Measurements from ENCODE around the gene FOSL1. TPM values are rescaled to one million over a fixed set of nuclear protein-coding genes. Genes with fewer than 3 reads are reported as not detected.
A peak's percentile ranks its signal among the peaks of the same experiment; 100 is the strongest.

The FOSL1 gene
- total and polyA plus RNA-seq, 2 of the 13 experiments (the other 11 are each of a cell fraction or from before 2014, with no cell fraction given), result 4.0 to 4.1 TPM

GRCh38 chr11:65860278-65861164 lies 39.7 kb downstream of the FOSL1 start, which contains the start of gene MUS81 (continued):
- peak; percentile 67; the same call in 1 of the 2 replicates for TF ChIP-seq HMGXB3 (CRISPR knock-in tag; IDR thresholded peaks at IDR 0.05; ENCODE audit: borderline replicate concordance)
- peak; percentile 31; the same call in 1 of the 2 replicates for TF ChIP-seq NFIC (IDR thresholded peaks at IDR 0.05; ENCODE audit: low read length)
- no peak for TF ChIP-seq HOXD1 (CRISPR knock-in tag; IDR thresholded peaks at IDR 0.05)
- no peak for TF ChIP-seq ZNF616 (CRISPR knock-in tag; IDR thresholded peaks at IDR 0.05; ENCODE audit: low read depth)
- no peak; the same call in 1 of the 2 replicates for TF ChIP-seq ZNF607 (CRISPR knock-in tag; IDR thresholded peaks at IDR 0.05; ENCODE audit: borderline replicate concordance)
- peak; percentile 1; the same call in 1 of the 2 replicates for TF ChIP-seq ZNF792 (CRISPR knock-in tag; IDR thresholded peaks at IDR 0.05)
- peak; percentile 90 for TF ChIP-seq ELF1 (CRISPR knock-in tag; IDR thresholded peaks at IDR 0.05)
- no peak; the same call in 1 of the 2 replicates for TF ChIP-seq ZNF572 (CRISPR knock-in tag; IDR thresholded peaks at IDR 0.05)
- peak; percentile 35; the same call in 1 of the 2 replicates for TF ChIP-seq TFAP4 (IDR thresholded peaks at IDR 0.05; ENCODE audit: borderline replicate concordance, low read depth)
- peak in 1 of 2 experiments; percentile 17; a peak in 1 of 4 replicates for TF ChIP-seq EP300 (IDR thresholded peaks at IDR 0.05; ENCODE audit: low read depth in 2 of 2, low read length in 2 of 2)
- no peak for TF ChIP-seq EP300 (CRISPR knock-in tag; IDR thresholded peaks at IDR 0.05; ENCODE audit: borderline replicate concordance)
- no peak; the same call in 1 of the 2 replicates for TF ChIP-seq ZNF878 (CRISPR knock-in tag; IDR thresholded peaks at IDR 0.05)
- TF ChIP-seq GABPB1 (CRISPR knock-in tag; IDR thresholded peaks at IDR 0.05), result peak; percentile 93
- TF ChIP-seq TGIF2 (CRISPR knock-in tag; IDR thresholded peaks at IDR 0.05), result peak; percentile 90
- TF ChIP-seq GATAD2A (CRISPR knock-in tag; IDR thresholded peaks at IDR 0.05), result peak; percentile 80
- no peak for TF ChIP-seq NR2F2 (IDR thresholded peaks at IDR 0.05; ENCODE audit: borderline replicate concordance, low read depth)
- peak; percentile 75; the same call in 1 of the 2 replicates for TF ChIP-seq ZNF205 (CRISPR knock-in tag; IDR thresholded peaks at IDR 0.05)
- TF ChIP-seq FLYWCH1 (CRISPR knock-in tag; IDR thresholded peaks at IDR 0.05), result no peak
- peak; percentile 62; the same call in 1 of the 2 replicates for TF ChIP-seq ZNF430 (CRISPR knock-in tag; IDR thresholded peaks at IDR 0.05)
- 0 out of 2 replicates have a peak, but pooled peaks have one; percentile 20 for TF ChIP-seq CREB1 (IDR thresholded peaks at IDR 0.05)
- peak; percentile 75; the same call in 1 of the 2 replicates for TF ChIP-seq CREB1 (CRISPR knock-in tag; IDR thresholded peaks at IDR 0.05)
- peak; percentile 79 for TF ChIP-seq TFDP2 (CRISPR knock-in tag; IDR thresholded peaks at IDR 0.05)
- peak; percentile 80 for TF ChIP-seq ZFY (CRISPR knock-in tag; IDR thresholded peaks at IDR 0.05)
- TF ChIP-seq PTBP1 (IDR thresholded peaks at IDR 0.05; ENCODE audit: low read depth, low read length, poor library complexity, severe bottlenecking), result no peak
- peak; percentile 83; the same call in 1 of the 2 replicates for TF ChIP-seq ZNF558 (CRISPR knock-in tag; IDR thresholded peaks at IDR 0.05; ENCODE audit: borderline replicate concordance)
